Activated CD4-positive, alpha-beta T cell treated with anti-CD3 and anti-CD28 coated beads for 1 hour (primary cell): ENCODE results near the gene FOXA1.
"Not testable (repeated sequence)": the region's sequence is repeated elsewhere in the genome, so short reads cannot be mapped to it uniquely, and the experiment has no call there.

ENCODE experiments used
- DNase-seq: peaks from one replicate; pipeline ENCODE4 v3.0.0-alpha.2; 2020

The FOXA1 gene

GRCh38 chr14:37588956-37589714 is 5.9 kb downstream of the FOXA1 start:
- DNase-seq: no peak

- DNase-seq: no peak
Measured at GRCh38 chr14:37588667-37588955, 6.4 kb downstream of the FOXA1 start.

GRCh38 chr14:37587881-37588666 is 7.0 kb downstream of the FOXA1 start:
- no peak for DNase-seq

- no peak for DNase-seq
Measured at GRCh38 chr14:37587131-37587803, 7.8 kb downstream of the FOXA1 start.

- DNase-seq: no peak
Measured at GRCh38 chr14:37586797-37587130, 8.3 kb downstream of the FOXA1 start.

- DNase-seq: no peak
Measured at GRCh38 chr14:37585971-37586796, 8.9 kb downstream of the FOXA1 start.

GRCh38 chr14:37585101-37585511 is 9.9 kb downstream of the FOXA1 start:
- DNase-seq: no peak

- DNase-seq: no peak
Measured at GRCh38 chr14:37584211-37585100, 10.6 kb downstream of the FOXA1 start.

- DNase-seq: no peak
Measured at GRCh38 chr14:37583358-37584210, 11.5 kb downstream of the FOXA1 start.

GRCh38 chr14:37580146-37580545 is 14.9 kb downstream of the FOXA1 start:
- DNase-seq: no peak

GRCh38 chr14:37579274-37579673 is 15.8 kb downstream of the FOXA1 start:
- DNase-seq: no peak

GRCh38 chr14:37573356-37573755 is 21.7 kb downstream of the FOXA1 start:
- DNase-seq: no peak

- no peak for DNase-seq
Measured at GRCh38 chr14:37571391-37571790, 23.7 kb downstream of the FOXA1 start.

GRCh38 chr14:37569729-37570128 is 25.3 kb downstream of the FOXA1 start:
- DNase-seq: no peak

GRCh38 chr14:37566811-37567371 is 28.2 kb downstream of the FOXA1 start:
- no peak for DNase-seq

- no peak for DNase-seq
Measured at GRCh38 chr14:37565550-37565949, 29.5 kb downstream of the FOXA1 start.

GRCh38 chr14:37563189-37563588 is 31.9 kb downstream of the FOXA1 start:
- DNase-seq: no peak

GRCh38 chr14:37559386-37559785 is 35.7 kb downstream of the FOXA1 start:
- DNase-seq: no peak

- no peak for DNase-seq
Measured at GRCh38 chr14:37558740-37559139, 36.3 kb downstream of the FOXA1 start.

GRCh38 chr14:37555596-37555995 is 39.5 kb downstream of the FOXA1 start:
- DNase-seq: not testable (repeated sequence)
